Muscle layer of colon (tissue), 2 donors: Measurements from ENCODE around the gene TRIM63.

ENCODE experiments used
- H3K27ac ChIP-seq: one replicate; pipeline ENCODE4 v1.7.0; 2013; ENCODE audit warnings: low read depth, mild to moderate bottlenecking, low read length, moderate library complexity
- H3K27me3 ChIP-seq, 2 donors: one replicate each; pipeline ENCODE4 v1.7.0; 2013; ENCODE audit warnings: low read length in 2 of 2, mild to moderate bottlenecking in 2 of 2; ENCODE audit not compliant: insufficient read depth in 2 of 2, control insufficient read depth in 1 of 2
- H3K36me3 ChIP-seq: one replicate; pipeline ENCODE4 v1.7.0; 2013; ENCODE audit warnings: mild to moderate bottlenecking, low read length; ENCODE audit not compliant: insufficient read depth
- H3K4me1 ChIP-seq: one replicate; pipeline ENCODE4 v1.7.0; 2013; ENCODE audit warnings: mild to moderate bottlenecking, low read length; ENCODE audit not compliant: insufficient read depth
- H3K4me3 ChIP-seq, 2 donors: one replicate each; pipeline ENCODE4 v1.7.0; 2013; ENCODE audit warnings: low read length in 2 of 2, low read depth in 1 of 2, mild to moderate bottlenecking in 1 of 2, moderate library complexity in 1 of 2
- H3K9ac ChIP-seq: one replicate; pipeline ENCODE4 v1.7.0; 2013; ENCODE audit warnings: low read length
- H3K9me3 ChIP-seq: one replicate; pipeline ENCODE4 v1.7.0; 2013; ENCODE audit warnings: mild to moderate bottlenecking, low read length
- donor health status: abdominal sarcoma.
- donor health status: Adenocarcinoma of cecum.

The TRIM63 gene

DNA sequence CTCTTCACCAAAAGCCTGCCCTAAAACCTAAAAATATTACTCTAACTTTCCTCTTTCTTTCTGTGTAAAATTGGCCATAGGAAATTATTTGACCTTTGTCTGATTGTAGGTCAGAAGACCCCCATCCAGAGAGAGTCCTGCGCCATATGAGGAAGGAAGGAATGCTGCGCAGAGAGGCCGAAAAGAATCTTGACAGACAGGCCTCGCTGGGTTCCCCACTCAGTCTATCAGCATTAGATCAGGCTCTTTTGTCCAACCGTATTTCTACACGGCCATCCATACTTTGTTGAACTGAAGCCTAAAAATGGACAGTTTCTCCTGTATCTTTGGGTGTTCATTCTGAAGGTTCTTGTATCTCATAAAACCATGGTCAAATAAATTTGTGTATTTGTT is 17.2 kb downstream of the TRIM63 start:
- Histone ChIP-seq H3K9ac (no peak overlapping the region), H3K27me3 (peaks cover 11 to 34% of the 10 kb centered on the region in 2 donors), H3K36me3 (no peaks in the 10 kb centered on the region), H3K4me1 (no peaks in the 10 kb centered on the region), H3K9me3 (no peaks in the 10 kb centered on the region), H3K4me3 (no peak overlapping the region), H3K27ac (no peak overlapping the region)

GRCh38 chr1:26049531-26050247 is 17.7 kb downstream of the TRIM63 start:
- Histone ChIP-seq H3K36me3 (no peaks in the 10 kb centered on the region), H3K4me3 (no peak overlapping the region), H3K9me3 (no peaks in the 10 kb centered on the region), H3K27ac (no peak overlapping the region), H3K9ac (no peak overlapping the region), H3K27me3 (peaks cover 15 to 38% of the 10 kb centered on the region in 2 donors), H3K4me1 (no peaks in the 10 kb centered on the region)

- H3K27ac ChIP-seq, result no peak overlapping the region
- peaks cover 23 to 39% of the 10 kb centered on the region in 2 donors for H3K27me3 ChIP-seq
- no peaks in the 10 kb centered on the region for H3K4me1 ChIP-seq
These were observed 20.1 kb downstream of the TRIM63 start for GRCh38 chr1:26047278-26047874.

DNA sequence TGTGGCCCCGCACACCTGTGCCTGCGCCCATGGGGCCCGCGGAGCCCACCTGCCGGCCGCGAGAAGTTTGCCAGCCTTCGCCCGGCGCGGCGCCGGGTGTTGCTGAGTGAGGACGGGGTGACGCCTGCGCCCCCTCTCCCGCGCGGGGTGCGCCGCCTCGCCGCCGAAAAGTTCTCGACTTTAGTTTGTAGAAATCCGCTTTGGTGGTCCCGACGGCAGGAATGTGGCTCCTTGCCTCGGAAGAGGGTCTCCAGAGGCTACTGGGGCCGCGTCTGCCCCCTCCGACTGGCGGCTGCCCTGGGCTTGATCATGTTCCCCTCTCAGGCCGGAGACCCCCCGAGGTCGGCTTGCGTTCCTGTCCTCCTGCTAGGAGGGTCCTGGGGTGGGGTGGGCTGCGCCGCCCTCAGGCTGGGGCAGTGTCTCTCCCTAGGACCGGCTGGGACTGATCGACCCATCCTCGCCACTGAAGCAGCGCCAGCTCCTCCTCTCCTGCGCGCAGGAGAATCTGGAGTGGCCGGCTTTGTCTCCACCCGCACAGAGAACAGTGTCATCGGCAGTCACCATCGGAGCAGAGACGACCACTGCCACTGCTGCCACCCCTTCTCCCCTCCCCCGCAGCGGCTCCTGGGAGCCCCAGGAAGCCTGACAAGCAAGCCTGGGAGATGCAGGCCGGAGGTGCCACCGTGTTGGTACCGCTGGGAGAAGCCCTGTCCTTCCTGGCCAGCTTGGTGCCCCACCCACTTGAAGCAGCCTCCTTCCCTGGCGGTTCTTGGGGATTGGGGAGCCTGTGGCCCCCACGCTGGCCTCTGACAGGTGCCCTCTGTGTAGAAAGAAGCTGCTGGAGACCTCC is 21.0 kb downstream of the TRIM63 start:
- Histone ChIP-seq H3K9me3 (no peaks in the 10 kb centered on the region), H3K4me1 (no peaks in the 10 kb centered on the region), H3K27me3 (peaks cover 23 to 41% of the 10 kb centered on the region in 2 donors), H3K9ac (no peak overlapping the region), H3K4me3 (no peak overlapping the region), H3K36me3 (no peaks in the 10 kb centered on the region), H3K27ac (no peak overlapping the region)

More at GRCh38 chr1:26047278-26047874, 20.1 kb downstream of the TRIM63 start:
- no peaks in the 10 kb centered on the region for H3K36me3 ChIP-seq
- no peaks in the 10 kb centered on the region for H3K9me3 ChIP-seq
- H3K9ac ChIP-seq, result no peak overlapping the region
- no peak overlapping the region for H3K4me3 ChIP-seq

DNA sequence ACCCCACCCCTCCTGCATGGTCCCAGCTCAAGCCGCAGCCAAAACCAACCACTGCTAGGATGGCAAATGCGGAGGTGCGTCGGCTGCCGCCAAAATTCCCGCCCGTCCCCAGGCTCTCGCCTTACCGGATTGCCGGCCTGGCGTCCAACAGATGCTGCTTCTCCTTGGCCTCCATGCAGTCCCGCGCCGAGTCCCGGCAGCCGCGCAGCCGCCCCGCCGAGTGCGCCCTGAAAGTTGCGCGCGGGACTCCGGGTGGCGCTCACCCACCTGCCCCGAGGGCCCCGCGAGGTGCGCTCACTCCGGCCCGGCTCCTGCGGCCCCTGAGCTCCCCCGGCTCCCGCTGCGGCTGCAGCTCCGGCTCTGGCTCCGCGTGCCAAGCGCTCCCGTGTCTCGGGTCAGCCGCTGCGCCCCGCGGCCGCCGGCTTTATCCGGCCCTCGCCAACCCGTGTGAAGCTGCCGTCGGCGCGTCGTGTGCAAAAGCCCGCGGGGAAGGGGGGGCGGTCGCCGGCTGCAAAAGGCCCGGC is 21.6 kb downstream of the TRIM63 start, which contains the start of gene SLC30A2:
SLC30A2 (minus strand) TSS at position 397 of the 524 bp plus-strand sequence; CDS start at position 175, 222 bp downstream.
- H3K4me3 ChIP-seq, result no peak within 1 kb of the TSS
- no peak within 1 kb of the TSS for H3K9ac ChIP-seq
- no peaks in the 10 kb centered on the region for H3K9me3 ChIP-seq

DNA sequence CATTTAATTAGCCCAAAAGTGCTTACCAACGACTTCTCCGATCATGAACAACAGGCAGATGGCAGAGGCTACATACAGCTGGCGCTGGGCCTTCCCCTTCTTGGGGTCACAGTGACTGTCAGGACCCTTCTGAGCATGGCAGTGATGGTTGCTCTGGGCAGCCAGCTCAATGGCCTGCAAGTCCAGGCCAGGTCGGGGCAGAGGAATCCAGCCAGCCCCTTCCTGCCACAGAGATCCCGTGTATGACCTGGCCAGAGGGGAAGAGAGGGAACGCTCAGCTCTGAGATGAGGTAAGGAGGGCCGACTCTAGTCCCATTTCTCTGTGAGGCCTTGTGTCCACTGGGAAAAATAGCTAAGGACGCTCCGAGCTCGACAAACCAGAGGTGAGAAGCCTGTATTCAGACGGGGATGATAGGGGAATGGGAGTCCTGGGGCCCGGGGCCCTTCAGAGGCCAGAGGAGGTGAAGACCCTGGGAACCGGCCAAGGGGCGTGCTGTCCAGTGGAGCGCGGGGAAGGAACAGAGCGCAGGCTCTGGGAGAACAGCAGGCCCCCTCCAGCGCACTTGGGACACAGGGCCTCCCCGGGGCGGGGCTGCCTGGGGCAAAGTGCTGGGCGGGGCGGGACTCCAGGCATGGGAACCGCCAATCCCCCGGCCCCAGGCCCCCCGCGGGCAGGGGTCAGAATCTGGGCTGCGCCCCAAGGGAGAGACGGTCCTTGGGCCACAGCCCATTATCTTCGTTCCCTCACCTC is 22.3 kb downstream of the TRIM63 start:
- no peaks in the 10 kb centered on the region for H3K36me3 ChIP-seq
- no peak overlapping the region for H3K9ac ChIP-seq
- H3K27ac ChIP-seq, result no peak overlapping the region
- H3K4me3 ChIP-seq, result no peak overlapping the region
- H3K4me1 ChIP-seq, result no peaks in the 10 kb centered on the region
- peaks cover 23 to 43% of the 10 kb centered on the region in 2 donors for H3K27me3 ChIP-seq
- no peaks in the 10 kb centered on the region for H3K9me3 ChIP-seq

More for the DNA sequence above, 21.6 kb downstream of the TRIM63 start, which contains the start of gene SLC30A2:
- no peaks in the 10 kb centered on the region for H3K36me3 ChIP-seq
- H3K27me3 ChIP-seq, result peaks cover 23 to 43% of the 10 kb centered on the region in 2 donors
- no peaks in the 10 kb centered on the region for H3K4me1 ChIP-seq
- H3K27ac ChIP-seq, result no peak within 1 kb of the TSS

DNA sequence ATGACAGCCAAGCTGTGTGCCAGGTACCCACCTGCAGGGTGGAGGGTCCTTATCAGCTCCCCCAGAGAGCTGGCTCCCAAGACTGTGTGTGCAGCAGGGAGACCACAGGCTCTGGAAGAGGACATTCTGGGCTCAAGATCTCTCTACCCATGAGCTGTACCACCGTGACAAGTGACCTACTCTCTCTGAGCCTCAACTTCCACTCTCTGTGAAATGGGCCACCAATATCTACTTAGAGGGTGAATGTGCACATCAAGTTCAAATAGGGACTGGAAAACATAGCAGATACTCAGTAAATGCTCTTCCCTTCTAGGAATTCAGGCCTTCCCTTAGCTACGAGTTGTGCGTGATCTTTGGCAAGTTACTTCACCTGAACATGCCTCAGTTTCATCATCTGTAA is 23.0 kb downstream of the TRIM63 start:
- Histone ChIP-seq H3K4me3 (no peak overlapping the region), H3K9ac (no peak overlapping the region), H3K27me3 (peaks cover 23 to 43% of the 10 kb centered on the region in 2 donors), H3K27ac (no peak overlapping the region), H3K9me3 (no peaks in the 10 kb centered on the region), H3K4me1 (no peaks in the 10 kb centered on the region), H3K36me3 (no peaks in the 10 kb centered on the region)

GRCh38 chr1:26043765-26044164 is 23.7 kb downstream of the TRIM63 start:
- no peak overlapping the region for H3K4me3 ChIP-seq
- no peak overlapping the region for H3K9ac ChIP-seq
- peaks cover 23 to 43% of the 10 kb centered on the region in 2 donors for H3K27me3 ChIP-seq

DNA sequence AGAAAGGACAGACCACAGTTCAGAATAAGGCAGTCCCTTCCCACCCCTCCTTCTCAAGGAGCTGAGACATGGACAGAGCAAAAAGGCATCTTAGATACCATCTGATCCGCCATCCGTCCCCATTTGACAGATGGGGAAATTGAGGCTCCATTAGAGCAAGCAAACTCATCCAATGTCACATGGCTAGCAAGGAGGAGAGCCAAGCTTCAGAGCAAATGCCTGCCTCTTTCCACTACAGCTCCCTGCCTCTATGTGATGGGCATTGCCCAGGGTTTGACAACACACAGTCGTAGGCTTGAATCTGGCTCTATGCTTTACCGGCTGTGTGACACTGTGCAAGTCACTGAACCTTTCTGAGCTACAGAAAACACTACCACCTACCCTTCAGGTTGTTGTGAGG is 25.5 kb downstream of the TRIM63 start:
- Histone ChIP-seq H3K27me3 (peaks cover 18 to 37% of the 10 kb centered on the region in 2 donors), H3K4me1 (no peaks in the 10 kb centered on the region), H3K36me3 (no peaks in the 10 kb centered on the region), H3K27ac (no peak overlapping the region), H3K9me3 (no peaks in the 10 kb centered on the region), H3K4me3 (no peak overlapping the region), H3K9ac (no peak overlapping the region)

More at GRCh38 chr1:26043765-26044164, 23.7 kb downstream of the TRIM63 start:
- no peaks in the 10 kb centered on the region for H3K36me3 ChIP-seq
- H3K9me3 ChIP-seq, result no peaks in the 10 kb centered on the region
- H3K27ac ChIP-seq, result no peak overlapping the region
- H3K4me1 ChIP-seq, result no peaks in the 10 kb centered on the region

- H3K27me3 ChIP-seq, result peaks cover 12 to 31% of the 10 kb centered on the region in 2 donors
- no peaks in the 10 kb centered on the region for H3K36me3 ChIP-seq
These were observed 26.0 kb downstream of the TRIM63 start for GRCh38 chr1:26041401-26041800.

More at GRCh38 chr1:26041401-26041800, 26.0 kb downstream of the TRIM63 start:
- H3K4me3 ChIP-seq, result no peak overlapping the region
- no peaks in the 10 kb centered on the region for H3K9me3 ChIP-seq
- no peaks in the 10 kb centered on the region for H3K4me1 ChIP-seq
- no peak overlapping the region for H3K27ac ChIP-seq
- H3K9ac ChIP-seq, result no peak overlapping the region
